NCI-H1417 (cell line): Measurements from ENCODE around the gene RAD51AP1.
A peak's percentile ranks its signal among the peaks of the same experiment; 100 is the strongest.

Experiments
- DNase-seq, 3 experiments: peaks; one replicate each; lab custom pipeline; 2025; lab: John Stamatoyannopoulos, UW

RAD51AP1 gene

GRCh38 chr12:4545195-4545594 lies 6.5 kb downstream of the RAD51AP1 start:
- no peak for DNase-seq

- no peak for DNase-seq
Measured at GRCh38 chr12:4552191-4552590, 13.5 kb downstream of the RAD51AP1 start.

- DNase-seq = no peak
Measured at GRCh38 chr12:4553943-4554342, 15.3 kb downstream of the RAD51AP1 start.

GRCh38 chr12:4555804-4556203 lies 17.1 kb downstream of the RAD51AP1 start:
- no peak for DNase-seq

GRCh38 chr12:4556735-4557530 lies 18.2 kb downstream of the RAD51AP1 start:
- DNase-seq = no peak

GRCh38 chr12:4557586-4557985 lies 18.9 kb downstream of the RAD51AP1 start:
- no peak for DNase-seq

GRCh38 chr12:4558171-4558570 lies 19.5 kb downstream of the RAD51AP1 start:
- DNase-seq = no peak

- peak; percentile 26 to 64 (median 28) for DNase-seq
Measured at GRCh38 chr12:4562034-4562657, 23.5 kb downstream of the RAD51AP1 start, which contains the start of gene DYRK4. DYRK4 (plus strand) TSS chr12:4562208; CDS start chr12:4562246, 38 bp downstream.

- DNase-seq = no peak
Measured at GRCh38 chr12:4563336-4563735, 24.6 kb downstream of the RAD51AP1 start.

- DNase-seq = no peak
Measured at GRCh38 chr12:4564818-4565217, 26.1 kb downstream of the RAD51AP1 start.

- DNase-seq = no peak
Measured at GRCh38 chr12:4566474-4566873, 27.8 kb downstream of the RAD51AP1 start.

- DNase-seq = no peak
Measured at GRCh38 chr12:4567073-4567881, 28.6 kb downstream of the RAD51AP1 start.

- no peak for DNase-seq
Measured at GRCh38 chr12:4569261-4569660, 30.6 kb downstream of the RAD51AP1 start.

- no peak for DNase-seq
Measured at GRCh38 chr12:4572680-4573079, 34.0 kb downstream of the RAD51AP1 start.

- peak in 2 of 3 experiments; percentile 9 to 52 for DNase-seq
Measured at GRCh38 chr12:4579305-4580102, 40.8 kb downstream of the RAD51AP1 start.

- DNase-seq = no peak
Measured at GRCh38 chr12:4580281-4580688, 41.6 kb downstream of the RAD51AP1 start.

- peak in 1 of 3 experiments; percentile 21 for DNase-seq
Measured at GRCh38 chr12:4584281-4584680, 45.6 kb downstream of the RAD51AP1 start.

- no peak for DNase-seq
Measured at GRCh38 chr12:4584896-4585295, 46.2 kb downstream of the RAD51AP1 start.

GRCh38 chr12:4586500-4586899 lies 47.8 kb downstream of the RAD51AP1 start:
- DNase-seq = no peak

GRCh38 chr12:4587108-4587507 lies 48.4 kb downstream of the RAD51AP1 start:
- no peak for DNase-seq

- no peak for DNase-seq
Measured at GRCh38 chr12:4588916-4589315, 50.2 kb downstream of the RAD51AP1 start.

GRCh38 chr12:4589941-4590340 lies 51.3 kb downstream of the RAD51AP1 start:
- no peak for DNase-seq
